DND-41 (cell line): ENCODE data around the gene RNF144B.

Source experiments
- ATAC-seq: fragments of 200-7000 bp; cut with Tn5 transposase; 3 replicates; pipeline ENCODE4 v1.9.1; 2021; ENCODE audit warnings: low read depth; ENCODE audit not compliant: insufficient read depth
- DNase-seq: peaks from one replicate; pipeline ENCODE4 v3.0.0-alpha.2; 2020
- H2AFZ ChIP-seq: 2 replicates; pipeline ENCODE4 v1.6.0; 2012; ENCODE audit warnings: low read depth, low read length
- H3K27ac ChIP-seq: 2 replicates; pipeline ENCODE4 v1.5.1; 2012; ENCODE audit warnings: low read length, inconsistent platforms
- H3K27me3 ChIP-seq: fragments of 200-600 bp; sonication (generic); 2 replicates; pipeline ENCODE4 v1.6.0; 2012; ENCODE audit warnings: low read length, mild to moderate bottlenecking, inconsistent platforms; ENCODE audit not compliant: insufficient read depth, poor library complexity
- H3K36me3 ChIP-seq: 2 replicates; pipeline ENCODE4 v1.5.1; 2012; ENCODE audit warnings: low read length, inconsistent platforms; ENCODE audit not compliant: insufficient read depth
- H3K4me1 ChIP-seq: 2 replicates; pipeline ENCODE4 v1.5.1; 2012; ENCODE audit warnings: mild to moderate bottlenecking, low read length; ENCODE audit not compliant: insufficient read depth
- H3K4me2 ChIP-seq: 2 replicates; pipeline ENCODE4 v1.6.0; 2012; ENCODE audit warnings: mild to moderate bottlenecking, moderate library complexity, low read length, inconsistent platforms; ENCODE audit not compliant: insufficient read depth
- H3K4me3 ChIP-seq, 2 experiments: fragments of 200-600 bp in 1 of 2; shearing (Covaris generic) in 1 of 2; 2 replicates each; pipeline ENCODE4 v1.5.1; 2012 to 2016; ENCODE audit warnings: inconsistent platforms in 2 of 2, low read length in 2 of 2, mild to moderate bottlenecking in 2 of 2, low read depth in 1 of 2, moderate library complexity in 1 of 2
- H3K79me2 ChIP-seq: 2 replicates; pipeline ENCODE4 v1.6.0; 2012; ENCODE audit warnings: low read length, inconsistent platforms; ENCODE audit not compliant: insufficient read depth
- H3K9ac ChIP-seq: 2 replicates; pipeline ENCODE4 v1.6.0; 2012; ENCODE audit warnings: low read depth, mild to moderate bottlenecking, inconsistent platforms, low read length, moderate library complexity
- H3K9me3 ChIP-seq: 2 replicates; pipeline ENCODE4 v1.5.1; 2012; ENCODE audit warnings: low read length, moderate library complexity, mild to moderate bottlenecking, inconsistent platforms; ENCODE audit not compliant: insufficient read depth, severe bottlenecking
- H4K20me1 ChIP-seq: 2 replicates; pipeline ENCODE4 v1.6.0; 2012; ENCODE audit warnings: low read length; ENCODE audit not compliant: insufficient read depth
- CTCF ChIP-seq: IDR thresholded peaks from 2 replicates; pipeline ENCODE4 v1.5.1; 2012; ENCODE audit warnings: borderline replicate concordance, low read length, moderate library complexity, mild to moderate bottlenecking; ENCODE audit not compliant: poor library complexity, severe bottlenecking; ENCODE audit errors: extremely low read depth
- EZH2 ChIP-seq: IDR thresholded peaks from 3 replicates; pipeline ENCODE4 v1.6.1; 2012; ENCODE audit warnings: borderline replicate concordance, low read depth, mild to moderate bottlenecking, moderate library complexity, low read length, inconsistent platforms; ENCODE audit not compliant: severe bottlenecking

Gene RNF144B

DNA sequence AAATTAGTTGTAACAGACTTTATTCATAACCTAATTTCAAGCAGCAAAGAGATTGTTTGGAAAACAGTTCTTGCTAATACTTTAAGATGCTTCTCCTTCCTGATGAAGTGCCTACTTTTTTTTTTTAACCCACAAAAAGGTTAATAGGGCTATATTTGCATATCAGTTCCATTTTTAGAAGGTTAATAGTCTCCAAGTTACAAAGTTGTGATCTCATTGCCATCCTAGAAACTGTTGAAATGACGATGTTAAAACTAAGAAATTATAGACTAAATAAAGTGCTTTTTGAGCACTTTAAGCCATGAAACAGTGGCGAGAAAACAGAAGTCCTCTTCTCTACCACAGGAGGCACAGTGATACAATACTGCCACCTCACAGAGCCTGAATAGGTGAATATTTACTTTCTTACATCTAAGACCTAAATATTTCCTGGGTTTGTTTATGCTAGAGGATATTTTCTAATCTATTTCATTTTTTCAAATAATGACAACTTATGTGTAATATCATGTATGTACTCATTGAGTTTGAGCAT is 5.3 kb downstream of the RNF144B start:
- peaks cover 18% of the 10 kb centered on the region for H3K27me3 ChIP-seq
- no peak overlapping the region for H3K27ac ChIP-seq
- no peaks in the 10 kb centered on the region for H3K36me3 ChIP-seq
- no peak overlapping the region for H2AFZ ChIP-seq
- ATAC-seq (no peak), DNase-seq (no peak)
- no peak overlapping the region for H3K9ac ChIP-seq
- no peaks in the 10 kb centered on the region for H3K9me3 ChIP-seq
- no peaks in the 10 kb centered on the region for H4K20me1 ChIP-seq
- H3K4me1 ChIP-seq, result peaks cover 7% of the 10 kb centered on the region; the same call in 1 of the 2 replicates
- no peaks in the 10 kb centered on the region for H3K79me2 ChIP-seq
- TF ChIP-seq EZH2 (no peak), CTCF (no peak)
- no peak overlapping the region for H3K4me3 ChIP-seq
- no peak overlapping the region for H3K4me2 ChIP-seq

GRCh38 chr6:18393698-18394097 is 6.5 kb downstream of the RNF144B start:
- no peak overlapping the region for H3K4me2 ChIP-seq
- H3K9ac ChIP-seq, result no peak overlapping the region
- no peak for DNase-seq
- TF ChIP-seq CTCF (no peak), EZH2 (no peak)
- no peaks in the 10 kb centered on the region for H3K36me3 ChIP-seq
- H3K79me2 ChIP-seq, result no peaks in the 10 kb centered on the region
- no peak overlapping the region for H2AFZ ChIP-seq
- no peaks in the 10 kb centered on the region for H3K9me3 ChIP-seq
- peaks cover 6% of the 10 kb centered on the region for H3K27me3 ChIP-seq
- H4K20me1 ChIP-seq, result no peaks in the 10 kb centered on the region
- H3K4me1 ChIP-seq, result no peaks in the 10 kb centered on the region
- no peak for ATAC-seq
- H3K4me3 ChIP-seq, result no peak overlapping the region
- no peak overlapping the region for H3K27ac ChIP-seq

DNA sequence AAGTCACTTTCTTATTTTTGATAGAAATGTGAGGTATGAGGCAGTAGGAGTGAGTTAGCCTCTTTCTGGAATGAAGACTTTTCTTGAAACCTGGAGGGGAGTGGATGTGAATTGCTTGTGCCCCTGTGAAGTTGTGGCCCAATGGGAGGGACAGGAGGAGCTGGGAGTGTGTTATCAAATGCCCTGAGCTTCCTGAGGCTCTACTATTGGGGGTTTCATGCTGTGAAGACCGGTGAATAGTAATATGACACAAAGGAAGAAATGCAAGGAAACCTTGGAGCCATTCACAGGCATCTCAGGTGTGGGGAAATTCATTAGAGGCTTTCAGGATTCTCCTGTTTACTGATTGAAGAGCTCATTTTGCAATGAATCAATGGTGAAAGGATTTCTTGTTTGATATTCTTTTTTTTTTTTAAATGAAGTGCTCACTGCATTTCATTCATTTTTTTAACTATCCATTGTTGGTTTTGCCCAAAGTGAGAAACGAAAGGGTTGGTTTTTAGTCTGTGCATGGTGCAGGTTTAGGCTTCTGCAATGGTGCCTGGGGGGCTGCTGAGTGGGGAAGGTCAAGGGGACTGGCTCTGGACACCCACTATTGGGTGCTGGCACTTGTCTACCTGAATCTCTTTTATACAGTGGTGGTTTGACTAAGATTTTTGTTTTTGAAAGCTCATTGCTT is 8.2 kb downstream of the RNF144B start:
- Histone ChIP-seq H2AFZ (no peak overlapping the region), H3K9ac (no peak overlapping the region), H3K79me2 (no peaks in the 10 kb centered on the region), H4K20me1 (no peaks in the 10 kb centered on the region), H3K36me3 (no peaks in the 10 kb centered on the region), H3K27ac (no peak overlapping the region), H3K4me2 (no peak overlapping the region), H3K4me1 (no peaks in the 10 kb centered on the region), H3K4me3 (no peak overlapping the region), H3K27me3 (no peaks in the 10 kb centered on the region), H3K9me3 (no peaks in the 10 kb centered on the region)
- DNase-seq (no peak), ATAC-seq (no peak)
- TF ChIP-seq CTCF (no peak), EZH2 (no peak)
